ENCODE results near the gene NR5A2.

DNA sequence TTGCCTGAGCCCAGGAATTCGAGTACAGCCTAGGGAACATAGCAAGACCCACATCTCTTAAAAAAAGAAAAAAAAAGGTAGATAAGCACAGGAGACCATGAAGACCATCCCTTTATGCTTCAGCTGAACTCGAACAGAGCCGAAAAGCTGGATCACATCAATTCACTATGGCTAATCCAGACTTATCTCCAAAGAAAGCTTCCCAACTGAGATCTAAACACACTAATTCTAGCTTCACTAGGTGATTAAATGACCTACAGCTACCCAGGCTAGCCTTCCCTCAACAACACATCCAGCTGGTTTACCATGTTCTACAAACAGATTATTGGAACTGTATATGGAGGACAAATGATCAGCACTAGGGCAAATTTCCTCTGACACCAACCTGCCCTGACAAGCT lies 44.0 kb upstream of the NR5A2 start:
- TF ChIP-seq, protein P1, sequence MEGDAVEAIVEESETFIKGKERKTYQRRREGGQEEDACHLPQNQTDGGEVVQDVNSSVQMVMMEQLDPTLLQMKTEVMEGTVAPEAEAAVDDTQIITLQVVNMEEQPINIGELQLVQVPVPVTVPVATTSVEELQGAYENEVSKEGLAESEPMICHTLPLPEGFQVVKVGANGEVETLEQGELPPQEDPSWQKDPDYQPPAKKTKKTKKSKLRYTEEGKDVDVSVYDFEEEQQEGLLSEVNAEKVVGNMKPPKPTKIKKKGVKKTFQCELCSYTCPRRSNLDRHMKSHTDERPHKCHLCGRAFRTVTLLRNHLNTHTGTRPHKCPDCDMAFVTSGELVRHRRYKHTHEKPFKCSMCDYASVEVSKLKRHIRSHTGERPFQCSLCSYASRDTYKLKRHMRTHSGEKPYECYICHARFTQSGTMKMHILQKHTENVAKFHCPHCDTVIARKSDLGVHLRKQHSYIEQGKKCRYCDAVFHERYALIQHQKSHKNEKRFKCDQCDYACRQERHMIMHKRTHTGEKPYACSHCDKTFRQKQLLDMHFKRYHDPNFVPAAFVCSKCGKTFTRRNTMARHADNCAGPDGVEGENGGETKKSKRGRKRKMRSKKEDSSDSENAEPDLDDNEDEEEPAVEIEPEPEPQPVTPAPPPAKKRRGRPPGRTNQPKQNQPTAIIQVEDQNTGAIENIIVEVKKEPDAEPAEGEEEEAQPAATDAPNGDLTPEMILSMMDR (IDR thresholded peaks at IDR 0.05 in 4 of 5, conservative IDR thresholded peaks at IDR 0.05 in 1 of 5): no peak
- no peak for TF ChIP-seq POLR2A (IDR thresholded peaks at IDR 0.05)

Data from gastrocnemius medialis (tissue), 4 donors.